IPS-18a (cell line): ENCODE data around the gene GABRG3.

Experiments
- H3K27ac ChIP-seq: one replicate; pipeline ENCODE4 v1.5.1; 2013; ENCODE audit warnings: low read length
- H3K27me3 ChIP-seq: one replicate; pipeline ENCODE4 v1.6.1; 2013; ENCODE audit warnings: mild to moderate bottlenecking, low read length; ENCODE audit not compliant: control insufficient read depth, insufficient read depth
- H3K36me3 ChIP-seq: one replicate; pipeline ENCODE4 v1.6.1; 2013; ENCODE audit warnings: low read depth, low read length; ENCODE audit not compliant: control insufficient read depth
- H3K4me1 ChIP-seq: one replicate; pipeline ENCODE4 v1.6.1; 2013; ENCODE audit warnings: low read depth, low read length; ENCODE audit not compliant: control insufficient read depth
- H3K4me3 ChIP-seq: one replicate; pipeline ENCODE4 v1.5.1; 2013; ENCODE audit warnings: low read length
- H3K9ac ChIP-seq: one replicate; pipeline ENCODE4 v1.6.1; 2013; ENCODE audit warnings: mild to moderate bottlenecking, low read length, moderate library complexity
- H3K9me3 ChIP-seq: one replicate; pipeline ENCODE4 v1.6.1; 2013; ENCODE audit warnings: low read depth, low read length; ENCODE audit not compliant: control insufficient read depth

The GABRG3 gene

DNA sequence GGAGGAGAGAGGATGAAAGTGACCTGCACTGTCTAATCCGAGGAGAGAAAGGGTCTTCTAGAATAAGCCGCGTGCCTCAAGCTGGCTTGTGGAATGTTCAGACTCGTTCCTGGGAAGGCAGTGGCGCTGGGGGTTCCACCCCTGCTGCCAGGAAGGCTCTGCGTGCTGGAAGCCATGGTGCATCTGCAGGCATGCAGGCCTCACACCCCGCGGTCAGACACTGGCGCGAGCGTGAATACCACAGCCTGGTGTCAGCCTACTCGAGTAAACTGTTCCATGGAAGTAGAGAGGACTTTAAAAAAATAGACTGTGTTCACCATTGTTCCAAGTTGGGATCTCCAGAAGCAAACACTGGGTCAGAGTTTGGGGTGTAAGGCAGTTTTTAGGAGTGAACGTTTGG, 25.9 kb upstream of the GABRG3 start:
- no peaks in the 10 kb centered on the region for H3K36me3 ChIP-seq

DNA sequence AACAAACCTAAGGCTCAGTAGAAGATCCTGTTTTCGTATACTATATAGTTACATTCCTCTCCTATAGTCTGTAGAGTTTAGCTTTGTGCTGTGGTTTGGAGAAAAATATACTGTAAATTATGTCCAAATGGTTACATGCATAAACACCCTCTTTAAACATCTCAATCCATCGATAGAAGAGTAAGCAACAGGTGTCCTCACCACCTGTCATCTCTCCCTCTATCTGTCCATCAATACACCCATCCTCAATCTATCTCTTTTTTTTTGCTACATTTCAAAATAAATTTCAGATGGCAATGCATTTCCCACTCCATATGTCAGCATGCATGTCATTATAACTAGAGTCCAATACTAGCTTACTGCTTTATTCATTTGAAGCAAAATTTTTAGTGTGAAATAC, 21.0 kb upstream of the GABRG3 start:
- Histone ChIP-seq H3K9me3 (peaks cover 5% of the 10 kb centered on the region), H3K27ac (no peak overlapping the region), H3K4me3 (no peak overlapping the region), H3K27me3 (no peaks in the 10 kb centered on the region), H3K4me1 (no peaks in the 10 kb centered on the region), H3K9ac (no peak overlapping the region), H3K36me3 (no peaks in the 10 kb centered on the region)

More for the DNA sequence above, 25.9 kb upstream of the GABRG3 start:
- no peak overlapping the region for H3K4me3 ChIP-seq
- no peak overlapping the region for H3K27ac ChIP-seq
- H3K27me3 ChIP-seq, result no peaks in the 10 kb centered on the region
- no peaks in the 10 kb centered on the region for H3K9me3 ChIP-seq
- no peaks in the 10 kb centered on the region for H3K4me1 ChIP-seq
- no peak overlapping the region for H3K9ac ChIP-seq

DNA sequence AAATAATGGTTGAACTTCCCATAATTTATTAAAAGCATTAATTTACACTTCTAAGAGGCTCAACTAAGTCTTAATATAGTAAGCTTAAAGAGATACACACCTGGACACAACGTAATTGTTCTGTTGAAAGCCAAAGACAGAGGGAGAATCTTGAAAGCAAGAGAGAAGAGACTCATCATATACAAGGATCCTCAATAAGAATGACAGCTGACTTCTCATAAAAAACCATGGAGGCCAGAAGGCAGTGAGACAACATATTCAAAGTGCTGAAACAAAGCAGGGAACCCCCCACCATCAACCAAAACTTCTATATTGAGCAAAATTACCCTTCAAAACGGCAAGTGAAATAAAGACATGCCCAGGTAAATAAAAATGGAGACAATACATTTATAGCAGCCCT, 16.6 kb upstream of the GABRG3 start:
- Histone ChIP-seq H3K4me1 (no peaks in the 10 kb centered on the region), H3K4me3 (no peak overlapping the region), H3K36me3 (no peaks in the 10 kb centered on the region), H3K27ac (no peak overlapping the region), H3K27me3 (no peaks in the 10 kb centered on the region), H3K9me3 (peaks cover 5% of the 10 kb centered on the region), H3K9ac (no peak overlapping the region)

DNA sequence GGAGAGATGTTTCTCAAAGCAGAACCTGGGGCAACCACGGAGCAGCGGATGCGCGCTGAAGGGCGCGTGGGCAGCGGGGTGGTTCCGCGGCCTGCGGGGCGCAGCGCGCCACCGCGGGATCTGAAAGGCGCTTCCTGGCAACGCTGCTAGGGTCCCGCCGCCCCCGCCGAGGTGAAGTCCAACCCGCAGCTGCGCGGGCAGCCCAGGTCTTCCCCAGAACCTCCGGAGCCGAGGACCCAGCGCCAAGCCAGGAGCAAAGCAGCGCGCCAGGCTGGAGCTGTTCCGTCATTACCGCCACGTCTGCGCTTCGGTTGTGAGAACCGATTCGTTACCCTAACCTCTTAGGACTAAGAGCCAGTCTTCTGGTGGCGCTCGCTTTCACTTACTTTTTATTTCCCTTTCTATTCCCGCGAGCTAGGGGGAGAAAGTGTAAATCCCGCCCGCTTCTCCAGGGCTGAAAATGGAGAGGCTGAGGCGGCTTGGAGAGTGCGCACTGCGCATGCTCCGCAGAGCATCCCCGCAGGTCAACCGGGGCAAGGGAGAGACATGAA, 3.2 kb upstream of the GABRG3 start:
- Histone ChIP-seq H3K9ac (peak overlapping the region; percentile 62), H3K9me3 (no peaks in the 10 kb centered on the region), H3K27ac (no peak overlapping the region), H3K4me1 (peaks cover 4% of the 10 kb centered on the region), H3K27me3 (peaks cover 58% of the 10 kb centered on the region), H3K36me3 (no peaks in the 10 kb centered on the region), H3K4me3 (peak overlapping the region; percentile 85)

DNA sequence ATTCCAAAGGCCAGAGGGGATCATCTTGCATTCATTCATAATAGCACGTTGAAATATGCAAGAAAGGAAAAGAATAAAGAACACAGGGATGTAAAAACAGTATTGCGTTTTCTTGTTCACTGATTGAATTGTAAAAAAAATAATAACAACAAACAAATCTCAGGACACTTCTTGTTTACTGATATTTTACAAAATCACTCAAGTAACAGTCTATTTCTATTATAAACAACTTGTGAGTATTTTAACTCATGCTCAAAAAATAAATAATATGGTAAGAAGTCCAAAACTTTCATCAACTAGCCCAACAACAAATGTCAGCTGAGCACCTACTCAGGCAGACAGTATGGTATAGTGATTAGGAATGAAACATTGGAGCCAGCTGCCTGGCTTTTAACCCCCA, 2.2 kb upstream of the GABRG3 start:
- Histone ChIP-seq H3K4me3 (no peak overlapping the region), H3K9me3 (no peaks in the 10 kb centered on the region), H3K36me3 (no peaks in the 10 kb centered on the region), H3K27me3 (peaks cover 68% of the 10 kb centered on the region), H3K9ac (no peak overlapping the region), H3K4me1 (peaks cover 4% of the 10 kb centered on the region), H3K27ac (no peak overlapping the region)

DNA sequence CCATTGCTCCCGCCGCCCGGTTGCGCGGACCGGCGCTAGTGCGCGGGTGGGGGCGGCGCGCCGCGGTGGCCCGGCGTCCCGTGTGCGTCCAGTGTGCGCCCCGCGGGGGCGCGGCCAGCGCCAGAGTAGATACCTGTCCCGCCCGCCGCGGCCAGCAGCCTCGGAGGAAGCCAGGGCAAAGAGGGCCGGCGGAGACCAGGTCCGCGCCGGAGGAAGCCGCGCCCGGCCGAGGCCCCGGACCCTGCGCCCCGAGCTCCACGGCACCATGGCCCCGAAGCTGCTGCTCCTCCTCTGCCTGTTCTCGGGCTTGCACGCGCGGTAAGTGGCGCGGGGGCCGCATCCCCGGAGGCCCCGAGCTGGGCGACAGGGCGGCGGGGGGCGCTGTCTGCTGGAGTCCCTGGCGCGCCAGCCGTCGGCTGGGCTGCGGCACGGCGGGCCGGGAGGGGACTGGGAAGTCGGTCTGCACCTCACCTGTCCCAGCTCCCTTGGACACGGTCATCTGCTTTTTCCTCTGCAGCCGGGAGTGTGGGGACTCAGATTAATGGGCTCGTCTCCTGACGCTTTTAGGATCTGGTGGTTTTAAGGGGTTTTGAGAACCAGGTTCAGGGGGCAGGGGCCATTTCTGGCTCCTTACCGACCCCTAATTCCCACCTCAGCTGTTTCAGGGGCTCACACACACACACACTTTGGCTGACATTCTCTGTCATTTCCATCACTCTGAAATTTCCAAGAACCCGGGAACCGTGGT, 464 bp downstream of the GABRG3 start:
- H3K36me3 ChIP-seq, result no peaks in the 10 kb centered on the region
- H3K9me3 ChIP-seq, result no peaks in the 10 kb centered on the region
- peak overlapping the region; percentile 52 for H3K4me3 ChIP-seq
- no peak overlapping the region for H3K9ac ChIP-seq
- H3K4me1 ChIP-seq, result peaks cover 4% of the 10 kb centered on the region
- H3K27me3 ChIP-seq, result peaks cover 65% of the 10 kb centered on the region
- H3K27ac ChIP-seq, result no peak overlapping the region

DNA sequence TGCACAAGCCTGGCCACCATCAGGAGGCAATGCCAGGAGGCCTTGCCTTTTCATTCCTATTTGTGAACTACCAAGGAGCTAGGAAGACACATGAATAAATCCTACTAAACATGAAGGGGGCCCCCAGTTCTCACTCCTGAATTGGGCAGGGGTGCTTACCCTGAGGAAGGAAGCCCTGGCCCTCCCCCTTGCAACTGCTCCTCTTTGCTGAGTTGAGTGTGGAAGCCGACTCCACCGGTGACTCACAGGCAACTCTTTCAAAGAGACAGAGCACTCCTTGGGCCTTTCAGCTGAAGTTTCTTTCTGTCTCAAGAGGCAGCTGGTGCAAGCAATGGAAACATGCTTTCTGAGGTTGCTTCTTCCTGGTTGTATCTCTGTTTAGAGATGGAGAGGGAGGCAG, 1.7 kb downstream of the GABRG3 start:
- peaks cover 4% of the 10 kb centered on the region for H3K4me1 ChIP-seq
- peaks cover 54% of the 10 kb centered on the region for H3K27me3 ChIP-seq
- no peak overlapping the region for H3K9ac ChIP-seq
- no peak overlapping the region for H3K27ac ChIP-seq
- no peaks in the 10 kb centered on the region for H3K9me3 ChIP-seq
- H3K4me3 ChIP-seq, result no peak overlapping the region
- no peaks in the 10 kb centered on the region for H3K36me3 ChIP-seq

DNA sequence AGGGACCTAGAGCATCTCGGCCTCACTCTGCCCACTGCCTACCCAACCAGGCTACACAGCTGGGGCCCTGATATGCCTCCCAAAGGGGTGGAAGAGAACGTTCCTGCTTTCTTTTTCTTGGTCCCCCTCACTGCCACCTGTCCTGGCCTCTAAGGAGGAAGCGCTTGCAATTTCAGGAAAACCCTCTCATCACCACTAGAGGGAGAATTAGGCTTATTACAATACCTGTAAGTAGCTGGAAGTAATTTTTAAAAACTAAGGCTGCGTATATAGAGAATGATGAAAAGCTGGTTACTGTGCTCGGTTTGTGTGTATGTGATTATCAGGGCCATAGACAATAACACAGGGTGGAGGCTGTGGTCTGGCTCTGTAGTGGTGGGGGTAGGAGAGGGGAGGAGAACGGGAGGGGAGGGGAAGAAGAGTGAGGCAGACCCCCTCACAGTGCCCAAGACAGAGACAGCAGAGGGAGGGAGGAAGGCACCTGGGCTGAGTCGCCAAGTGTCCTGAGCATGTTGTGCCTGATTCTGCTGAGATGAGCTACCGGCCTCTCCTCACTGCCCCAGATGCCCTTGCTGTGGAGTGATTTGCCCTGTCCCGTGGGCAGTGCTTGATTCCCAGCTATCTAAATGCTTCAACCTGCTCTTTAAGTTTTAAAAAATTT, 3.3 kb downstream of the GABRG3 start:
- Histone ChIP-seq H3K36me3 (no peaks in the 10 kb centered on the region), H3K9me3 (no peaks in the 10 kb centered on the region), H3K27me3 (peaks cover 44% of the 10 kb centered on the region), H3K4me1 (peaks cover 4% of the 10 kb centered on the region), H3K9ac (no peak overlapping the region), H3K4me3 (no peak overlapping the region), H3K27ac (no peak overlapping the region)

DNA sequence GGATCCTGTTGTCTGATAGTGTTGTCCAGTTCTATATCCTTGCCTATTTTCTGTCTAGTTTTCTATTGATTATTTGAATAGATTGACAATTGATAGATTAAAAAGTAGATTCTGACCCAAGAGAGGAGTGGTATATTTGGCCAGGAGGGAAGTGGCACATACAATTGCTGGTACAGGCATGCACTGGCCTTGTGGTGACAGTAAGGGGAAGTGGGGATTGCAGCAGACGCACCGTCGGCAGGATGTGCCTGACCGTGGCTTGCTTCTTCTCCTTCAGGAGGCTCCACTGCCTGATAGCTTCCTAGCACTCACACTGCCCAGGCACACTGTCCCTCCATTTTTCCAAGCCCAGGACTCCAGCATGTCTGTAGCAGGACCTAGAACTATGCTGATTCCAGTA, 10.5 kb downstream of the GABRG3 start:
- no peaks in the 10 kb centered on the region for H3K27me3 ChIP-seq
- H3K9me3 ChIP-seq, result no peaks in the 10 kb centered on the region
- no peak overlapping the region for H3K27ac ChIP-seq
- no peak overlapping the region for H3K9ac ChIP-seq
- no peaks in the 10 kb centered on the region for H3K36me3 ChIP-seq
- no peaks in the 10 kb centered on the region for H3K4me1 ChIP-seq
- H3K4me3 ChIP-seq, result no peak overlapping the region

DNA sequence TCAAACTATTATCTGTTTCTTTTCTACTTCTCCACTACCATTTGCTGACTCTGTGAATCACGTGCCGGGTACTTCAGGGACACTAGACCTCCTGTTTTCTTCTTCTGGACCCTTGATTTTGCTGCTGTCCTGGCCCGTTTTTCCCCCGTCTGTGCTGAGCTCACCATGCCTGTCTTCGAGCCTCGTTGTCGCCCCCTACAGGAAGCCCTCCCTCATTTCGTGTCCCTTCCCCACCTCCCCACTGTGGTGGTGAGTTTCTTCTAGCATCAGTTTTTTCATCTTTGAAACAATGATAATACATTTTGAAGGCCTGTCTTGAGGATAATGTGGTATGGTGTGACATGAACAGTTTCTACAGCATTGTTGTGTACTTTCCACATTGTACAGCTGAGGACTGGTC, 12.8 kb downstream of the GABRG3 start:
- Histone ChIP-seq H3K27ac (no peak overlapping the region), H3K9me3 (no peaks in the 10 kb centered on the region), H3K36me3 (no peaks in the 10 kb centered on the region), H3K27me3 (no peaks in the 10 kb centered on the region), H3K4me1 (no peaks in the 10 kb centered on the region), H3K9ac (no peak overlapping the region), H3K4me3 (no peak overlapping the region)

DNA sequence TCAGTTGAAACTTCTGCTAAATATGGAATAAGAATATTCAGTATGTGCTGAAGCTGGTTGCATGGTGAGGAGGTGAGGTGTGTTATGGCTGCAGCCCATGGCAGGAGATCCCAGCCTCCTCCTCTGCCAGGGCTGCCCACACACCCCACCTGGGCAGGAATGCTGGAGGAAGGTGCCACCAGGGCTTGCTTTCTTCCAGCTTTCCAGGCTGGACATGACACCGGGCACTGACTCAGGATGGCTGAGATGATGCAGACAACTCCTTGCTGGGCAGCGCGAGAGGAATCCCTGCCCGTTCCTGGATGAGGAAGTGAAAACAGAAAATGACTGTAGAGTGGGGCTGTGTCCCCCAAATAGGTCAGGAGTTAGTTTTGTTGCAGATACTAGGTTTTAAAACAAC, 14.1 kb downstream of the GABRG3 start:
- no peak overlapping the region for H3K4me3 ChIP-seq
- no peaks in the 10 kb centered on the region for H3K27me3 ChIP-seq
- H3K27ac ChIP-seq, result no peak overlapping the region
- H3K9ac ChIP-seq, result no peak overlapping the region
- H3K36me3 ChIP-seq, result no peaks in the 10 kb centered on the region
- H3K4me1 ChIP-seq, result no peaks in the 10 kb centered on the region
- no peaks in the 10 kb centered on the region for H3K9me3 ChIP-seq

DNA sequence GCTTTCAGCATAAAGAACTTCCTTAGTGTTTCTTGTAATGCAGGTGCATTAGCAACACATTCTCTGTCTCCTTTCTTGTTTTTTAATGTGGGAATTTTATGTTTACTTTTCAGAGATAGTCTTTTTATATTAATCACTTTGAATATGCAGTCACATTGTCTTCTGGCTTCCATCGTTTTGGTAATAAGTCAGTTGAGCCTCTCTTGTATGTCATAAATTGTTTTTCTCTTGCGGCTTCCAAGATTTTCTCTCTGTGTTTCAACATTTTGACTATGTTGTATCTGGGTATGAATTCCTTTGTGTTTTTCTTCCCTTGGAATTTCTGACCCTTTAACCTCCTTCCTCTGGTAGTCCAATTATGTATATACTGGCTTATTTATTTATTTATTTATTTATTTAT, 25.3 kb downstream of the GABRG3 start:
- no peaks in the 10 kb centered on the region for H3K36me3 ChIP-seq
- H3K4me3 ChIP-seq, result no peak overlapping the region
- H3K27ac ChIP-seq, result no peak overlapping the region
- H3K27me3 ChIP-seq, result no peaks in the 10 kb centered on the region
- H3K9me3 ChIP-seq, result peaks cover 19% of the 10 kb centered on the region
- no peaks in the 10 kb centered on the region for H3K4me1 ChIP-seq
- no peak overlapping the region for H3K9ac ChIP-seq
